HFF-Myc (cell line): ENCODE data around the gene TMBIM6.
A peak's percentile ranks its signal among the peaks of the same experiment; 100 is the strongest.
"Not testable (repeated sequence)": the region's sequence is repeated elsewhere in the genome, so short reads cannot be mapped to it uniquely, and the experiment has no call there.

ENCODE experiments used
- DNase-seq: peaks from one replicate; pipeline ENCODE4 v3.0.0-alpha.2; 2011; ENCODE audit warnings: low read depth; ENCODE audit errors: extremely low read depth
- H3K4me3 ChIP-seq: replicated peaks from 2 replicates; pipeline ENCODE4 v1.5.1; 2011; ENCODE audit warnings: low read depth, mild to moderate bottlenecking, control low read depth, low read length
- TF ChIP-seq, protein P1 (sequence below): IDR thresholded peaks from 2 replicates; pipeline ENCODE4 v1.5.1; 2012; ENCODE audit warnings: mild to moderate bottlenecking, low read depth, low read length, control low read depth; ENCODE audit errors: missing control alignments

Gene TMBIM6

GRCh38 chr12:49777800-49778748, 36.7 kb downstream of the TMBIM6 start:
- TF ChIP-seq, protein P1, sequence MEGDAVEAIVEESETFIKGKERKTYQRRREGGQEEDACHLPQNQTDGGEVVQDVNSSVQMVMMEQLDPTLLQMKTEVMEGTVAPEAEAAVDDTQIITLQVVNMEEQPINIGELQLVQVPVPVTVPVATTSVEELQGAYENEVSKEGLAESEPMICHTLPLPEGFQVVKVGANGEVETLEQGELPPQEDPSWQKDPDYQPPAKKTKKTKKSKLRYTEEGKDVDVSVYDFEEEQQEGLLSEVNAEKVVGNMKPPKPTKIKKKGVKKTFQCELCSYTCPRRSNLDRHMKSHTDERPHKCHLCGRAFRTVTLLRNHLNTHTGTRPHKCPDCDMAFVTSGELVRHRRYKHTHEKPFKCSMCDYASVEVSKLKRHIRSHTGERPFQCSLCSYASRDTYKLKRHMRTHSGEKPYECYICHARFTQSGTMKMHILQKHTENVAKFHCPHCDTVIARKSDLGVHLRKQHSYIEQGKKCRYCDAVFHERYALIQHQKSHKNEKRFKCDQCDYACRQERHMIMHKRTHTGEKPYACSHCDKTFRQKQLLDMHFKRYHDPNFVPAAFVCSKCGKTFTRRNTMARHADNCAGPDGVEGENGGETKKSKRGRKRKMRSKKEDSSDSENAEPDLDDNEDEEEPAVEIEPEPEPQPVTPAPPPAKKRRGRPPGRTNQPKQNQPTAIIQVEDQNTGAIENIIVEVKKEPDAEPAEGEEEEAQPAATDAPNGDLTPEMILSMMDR, result peak; percentile 90
- no peak overlapping the region for H3K4me3 ChIP-seq
- no peak for DNase-seq

DNA sequence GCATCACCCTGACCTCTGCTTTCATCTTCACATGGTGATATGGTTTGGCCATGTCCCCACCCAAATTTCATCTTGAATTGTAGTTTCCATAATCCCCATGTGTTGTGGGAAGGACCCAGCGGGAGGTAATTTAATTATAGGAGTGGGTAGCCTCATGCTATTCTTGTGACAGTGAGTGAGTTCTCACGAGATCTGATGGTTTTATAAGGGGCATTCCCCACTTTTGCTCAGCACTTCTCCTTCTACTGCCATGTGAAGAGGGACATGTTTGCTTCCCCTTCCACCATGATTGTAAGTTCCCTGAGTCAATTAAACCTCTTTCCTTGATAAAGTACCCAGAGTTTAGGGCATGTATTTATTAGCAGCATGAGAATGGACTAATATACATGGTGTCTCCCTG, 38.2 kb downstream of the TMBIM6 start:
- TF ChIP-seq, protein P1, result no peak
- no peak for DNase-seq
- no peak overlapping the region for H3K4me3 ChIP-seq

GRCh38 chr12:49780914-49781313, 39.6 kb downstream of the TMBIM6 start:
- H3K4me3 ChIP-seq, DNase-seq: not testable (repeated sequence)

DNA sequence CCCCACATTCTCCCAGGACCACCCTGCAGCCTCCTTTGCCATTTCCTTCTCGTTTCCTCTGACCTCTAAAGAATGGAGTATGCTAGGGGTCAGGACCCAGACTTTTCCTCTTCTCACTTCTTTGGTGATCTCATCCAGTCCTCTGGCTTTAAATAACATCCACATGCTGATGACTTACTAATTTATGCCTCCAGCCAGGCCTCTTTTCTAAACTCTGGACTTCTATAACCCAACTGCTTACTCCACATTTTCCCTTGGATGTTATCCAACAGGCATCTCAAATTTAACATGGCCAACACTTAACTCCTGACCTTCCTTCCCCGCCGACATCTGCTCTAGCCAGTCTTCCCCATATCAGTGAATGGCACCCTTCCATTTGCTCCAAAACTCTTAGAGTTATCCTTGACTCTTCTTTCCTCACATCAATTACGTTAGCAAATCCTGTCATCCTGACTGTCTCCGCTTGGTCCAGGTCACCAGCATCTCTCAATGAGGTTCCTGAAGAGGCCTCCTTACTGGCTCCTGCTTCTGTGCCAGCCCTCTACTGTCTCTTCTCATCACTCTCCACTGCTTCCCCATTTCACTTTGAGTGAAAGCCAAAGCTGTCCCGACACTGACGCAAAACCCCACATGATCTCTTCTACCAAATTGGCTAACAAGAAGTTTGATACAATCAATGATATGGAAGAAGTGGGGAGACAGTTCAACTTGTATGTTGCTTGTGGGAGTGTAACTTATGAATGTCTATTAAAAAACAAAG, 42.7 kb downstream of the TMBIM6 start:
- TF ChIP-seq, protein P1, result no peak

DNA sequence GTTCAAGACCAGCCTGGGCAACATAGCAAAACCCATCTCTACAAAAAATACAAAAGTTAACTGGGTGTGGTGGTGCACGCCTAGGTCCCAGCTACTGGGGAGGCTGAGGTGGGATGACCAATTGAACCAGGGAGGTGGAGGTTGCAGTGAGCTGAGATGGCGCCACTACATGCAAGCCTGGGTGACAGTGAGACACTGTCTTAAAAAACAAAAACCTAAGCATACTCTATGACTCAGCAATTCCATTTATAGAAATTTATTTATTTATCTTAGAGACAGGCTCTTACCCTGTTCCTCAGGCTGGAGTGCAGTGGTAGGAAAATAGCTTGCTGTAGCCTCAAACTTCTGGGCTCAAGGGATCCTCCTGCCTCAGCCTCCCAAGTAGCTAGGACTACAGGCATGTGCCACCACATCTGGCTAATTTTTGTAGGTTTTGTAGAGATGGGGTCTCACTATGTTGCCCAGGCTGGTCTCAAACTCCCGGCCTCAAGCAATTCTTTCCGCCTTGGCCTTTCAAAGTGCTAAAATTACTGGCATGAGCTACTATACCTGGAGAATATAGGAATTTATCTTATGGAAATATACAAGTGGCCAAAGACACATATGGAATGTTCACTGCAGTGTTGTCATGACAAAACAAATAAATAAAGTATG, 43.5 kb downstream of the TMBIM6 start:
- TF ChIP-seq, protein P1, result no peak
- H3K4me3 ChIP-seq, result no peak overlapping the region
- no peak for DNase-seq

More for the DNA sequence above, 42.7 kb downstream of the TMBIM6 start:
- no peak overlapping the region for H3K4me3 ChIP-seq
- peak; percentile 74 for DNase-seq

DNA sequence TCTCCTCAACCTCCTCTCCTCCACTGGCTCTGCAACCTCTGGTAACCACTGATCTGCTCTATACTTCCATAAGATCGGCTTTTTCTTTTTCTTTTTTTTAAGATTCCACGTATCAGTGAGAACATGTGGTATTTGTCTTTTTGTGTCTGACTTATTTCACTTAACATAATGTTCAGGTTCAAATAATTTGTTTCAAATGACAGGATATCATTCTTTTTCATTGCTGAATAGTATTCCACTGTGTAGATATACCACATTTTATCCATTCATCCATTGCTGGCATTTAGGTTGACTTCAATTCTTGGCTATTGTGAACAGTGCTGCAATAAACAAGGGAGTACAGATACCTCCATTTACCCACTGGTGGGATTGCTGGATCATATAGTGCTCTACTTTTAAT, 46.3 kb downstream of the TMBIM6 start:
- TF ChIP-seq, protein P1, result no peak
- no peak for DNase-seq
- H3K4me3 ChIP-seq, result no peak overlapping the region
